Measurements from ENCODE around the gene ERLIN1.
A peak's percentile ranks its signal among the peaks of the same experiment; 100 is the strongest.

Gene ERLIN1

DNA sequence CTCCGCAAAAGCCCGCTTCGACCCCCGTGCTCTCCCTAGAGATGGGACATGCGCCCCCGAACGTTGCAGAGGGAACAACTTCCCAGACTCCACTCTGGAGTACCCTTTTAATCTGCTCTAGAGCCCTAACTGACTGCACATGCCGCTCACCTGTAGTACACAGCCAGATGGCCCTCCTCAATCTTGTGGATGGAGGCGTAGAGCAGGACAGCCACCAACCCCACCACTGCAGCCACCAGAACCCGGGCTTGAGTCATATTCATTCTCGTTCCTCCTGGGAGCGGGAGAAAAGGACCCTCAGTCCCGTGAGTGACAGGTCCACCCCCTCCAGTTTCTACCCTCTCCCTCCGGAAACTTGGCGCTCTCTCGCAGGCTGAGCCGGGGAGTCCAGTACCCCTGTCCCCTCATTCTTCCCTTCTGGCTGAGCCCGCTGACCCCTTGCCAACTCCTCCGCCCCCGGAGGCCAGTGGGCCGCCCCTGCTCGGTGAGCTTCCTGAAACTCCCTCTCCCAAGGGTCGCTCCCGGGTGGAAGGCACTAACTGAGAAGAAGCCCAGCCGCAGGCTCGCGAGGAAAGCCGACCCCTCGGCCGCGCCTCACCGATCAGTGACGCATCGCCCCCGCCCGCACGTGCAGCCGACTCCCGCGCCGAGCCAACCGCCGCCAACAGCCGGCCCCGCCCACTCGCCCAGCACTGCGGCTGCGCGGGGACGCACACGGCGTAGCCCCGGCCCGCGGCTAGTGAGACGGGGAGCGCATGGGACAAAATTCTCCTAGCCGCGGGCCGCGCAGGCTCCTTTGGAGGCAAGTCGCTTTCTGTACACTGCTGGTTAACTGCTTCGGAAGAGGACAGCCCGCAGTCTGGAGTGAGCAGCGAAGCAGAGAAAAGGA is at the start of gene ERLIN1:
Gene ERLIN1, minus strand, starts transcription at position 666 of the 889 bp plus-strand sequence. Its CDS starts 403 bp downstream, at position 263.
- DNase-seq: peak; percentile 91

DNA sequence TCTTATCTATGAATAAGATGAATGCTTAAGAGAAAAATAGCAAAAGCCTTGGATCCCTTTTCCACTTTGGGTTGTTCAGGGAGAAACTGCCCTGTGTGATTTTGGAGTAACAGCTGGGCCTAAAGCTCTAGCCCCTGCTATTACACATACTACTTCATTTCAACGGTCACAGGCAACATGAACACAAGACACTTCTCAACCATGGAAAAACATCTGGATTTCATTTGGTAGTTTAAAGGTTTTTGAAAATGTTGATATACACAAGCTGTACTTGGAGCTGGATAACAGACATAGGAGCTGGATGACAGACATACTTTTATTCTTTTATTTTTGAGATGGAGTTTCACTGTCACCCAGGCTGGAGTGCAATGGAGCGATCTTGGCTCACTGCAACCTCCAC is 46.3 kb upstream of the ERLIN1 start:
- DNase-seq: no peak

DNA sequence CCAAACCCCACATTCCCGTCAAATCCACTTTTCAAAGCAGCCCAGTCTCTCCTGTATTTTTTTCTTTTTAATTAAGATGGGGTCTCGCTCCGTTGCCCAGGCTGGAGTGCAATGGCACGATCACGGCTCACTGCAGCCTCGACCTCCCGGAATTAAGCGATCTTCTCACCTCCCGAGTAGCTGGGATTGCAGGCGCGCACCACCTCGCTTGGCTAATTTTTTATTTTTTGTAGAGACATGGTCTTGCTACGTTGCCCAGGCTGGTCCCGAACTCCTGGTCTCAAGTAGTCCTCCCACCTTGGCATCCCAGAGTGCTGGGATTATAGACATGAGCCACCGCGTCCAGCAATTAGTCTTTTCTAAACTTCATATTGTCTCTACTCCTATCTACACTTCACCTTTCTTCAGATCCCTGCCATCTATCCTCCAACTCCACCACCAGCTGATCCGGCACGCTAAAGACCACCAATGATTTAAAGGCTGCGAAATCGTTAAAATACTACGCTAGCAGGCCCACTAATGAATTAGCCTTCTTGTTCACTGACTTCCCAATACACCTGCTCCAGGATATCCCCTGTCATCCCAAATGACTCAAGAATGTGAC is 44.1 kb upstream of the ERLIN1 start:
- no peak for DNase-seq

DNA sequence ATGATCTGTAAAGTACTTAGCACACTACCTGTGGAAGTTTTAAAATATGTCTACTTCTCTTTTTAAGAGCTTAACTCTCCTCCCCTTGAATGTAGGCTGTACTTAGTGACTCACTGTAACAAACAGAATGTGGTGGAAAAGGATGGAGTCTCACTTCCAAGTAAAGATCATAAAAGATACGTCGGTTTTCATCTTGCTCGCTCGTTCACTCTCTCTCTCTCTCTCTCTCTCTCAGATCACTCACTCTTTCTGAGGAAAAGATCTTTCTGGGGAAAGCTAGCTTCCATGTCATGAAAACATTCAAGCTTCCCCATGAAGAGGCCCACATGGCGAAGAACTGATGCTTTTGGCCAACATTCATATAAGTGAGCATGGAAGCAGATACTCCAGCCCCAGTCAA is 38.0 kb upstream of the ERLIN1 start:
- no peak for DNase-seq

DNA sequence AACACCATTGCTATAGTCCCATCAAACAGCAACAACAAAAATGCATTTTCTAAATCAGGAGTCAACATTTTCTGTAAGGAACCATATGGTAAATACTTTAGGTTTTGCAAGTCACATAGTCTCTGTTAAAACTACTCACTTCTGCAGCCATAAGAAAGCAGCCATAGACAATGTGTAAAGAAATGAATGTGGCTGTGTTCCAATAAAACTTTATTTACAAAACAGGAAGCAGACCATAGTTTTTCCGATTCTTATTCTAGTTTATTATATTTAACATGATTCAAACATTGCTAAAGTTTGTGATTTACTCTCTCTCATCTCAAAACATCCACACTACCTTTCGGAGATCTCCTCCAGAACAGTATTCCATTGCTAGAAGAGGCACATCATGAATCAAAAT is 36.7 kb upstream of the ERLIN1 start:
- no peak for DNase-seq

DNA sequence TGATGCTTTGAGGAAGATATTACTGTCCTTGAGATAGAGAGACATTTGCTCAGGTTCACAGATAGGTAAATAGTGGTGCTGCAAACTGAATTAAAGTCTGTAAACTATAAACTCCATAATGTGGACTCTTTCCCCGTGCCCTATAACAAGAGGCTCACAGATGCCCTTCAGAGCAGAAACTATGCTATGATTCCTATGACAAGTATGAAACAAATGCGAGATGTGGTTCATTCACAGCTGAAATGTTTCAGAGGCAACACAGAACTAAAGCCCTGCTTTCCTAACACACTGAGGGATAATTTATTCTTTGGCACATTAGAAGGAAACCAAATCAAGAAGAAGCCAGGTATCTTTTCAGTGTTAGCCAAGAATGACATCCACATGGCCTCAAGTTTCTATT is 30.2 kb upstream of the ERLIN1 start:
- DNase-seq: no peak

DNA sequence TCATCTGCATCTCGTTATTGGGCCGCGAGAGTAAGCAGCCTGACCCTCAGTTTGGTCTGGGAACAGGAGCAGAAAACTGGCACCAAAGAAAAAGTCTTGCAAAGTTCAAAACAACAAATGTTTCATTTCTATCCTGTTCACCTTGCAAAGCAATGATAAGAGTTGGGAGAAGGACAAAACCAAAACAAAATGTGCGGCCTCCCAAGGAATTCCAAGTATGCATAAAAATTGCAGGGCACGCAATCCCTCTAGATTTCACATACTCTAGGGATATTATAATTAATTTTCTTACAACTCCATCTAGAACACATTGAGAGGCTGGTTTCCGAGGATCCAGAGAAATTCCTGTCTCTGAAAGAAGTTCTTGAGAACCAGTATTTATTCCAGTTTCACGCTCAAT is 23.5 kb upstream of the ERLIN1 start:
- no peak for DNase-seq

DNA sequence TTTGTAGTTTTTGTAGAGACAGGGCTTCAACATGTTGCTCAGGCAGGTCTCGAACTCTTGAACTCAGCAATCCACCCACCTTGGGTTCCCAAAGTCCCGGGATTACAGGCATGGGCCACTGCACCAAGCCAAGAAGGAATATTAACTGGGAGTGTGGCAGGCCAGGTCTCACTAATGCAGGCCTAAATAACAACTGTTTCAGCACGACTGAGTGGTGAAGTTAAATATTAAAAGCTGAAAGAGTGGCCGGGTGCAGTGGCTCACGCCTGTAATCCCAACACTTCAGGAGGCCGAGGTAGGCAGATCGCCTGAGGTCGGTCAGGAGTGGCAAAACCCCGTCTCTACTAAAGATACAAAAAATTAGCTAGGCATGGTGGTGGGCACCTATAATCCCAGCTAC is 22.4 kb upstream of the ERLIN1 start:
- no peak for DNase-seq

DNA sequence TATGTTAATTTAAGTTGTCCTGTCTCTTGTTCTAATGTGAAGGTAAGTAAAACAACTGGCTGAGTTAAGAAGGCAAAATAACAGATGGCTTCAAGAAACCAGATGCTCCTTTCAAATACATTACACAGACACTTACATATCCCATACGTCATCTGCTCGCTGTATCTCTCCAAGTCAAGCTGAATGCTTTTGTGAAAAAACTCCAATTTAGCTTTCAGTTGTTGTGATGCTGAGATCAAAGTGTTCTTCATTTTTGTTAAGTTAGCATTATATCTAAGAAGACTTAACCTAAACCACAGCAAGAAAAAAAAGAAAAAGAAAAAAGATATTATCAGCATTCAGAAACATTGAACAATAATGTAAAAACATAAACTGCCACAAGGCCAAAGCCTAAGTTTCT is 18.5 kb upstream of the ERLIN1 start:
- peak in 1 of 2 donors; percentile 18 for DNase-seq

DNA sequence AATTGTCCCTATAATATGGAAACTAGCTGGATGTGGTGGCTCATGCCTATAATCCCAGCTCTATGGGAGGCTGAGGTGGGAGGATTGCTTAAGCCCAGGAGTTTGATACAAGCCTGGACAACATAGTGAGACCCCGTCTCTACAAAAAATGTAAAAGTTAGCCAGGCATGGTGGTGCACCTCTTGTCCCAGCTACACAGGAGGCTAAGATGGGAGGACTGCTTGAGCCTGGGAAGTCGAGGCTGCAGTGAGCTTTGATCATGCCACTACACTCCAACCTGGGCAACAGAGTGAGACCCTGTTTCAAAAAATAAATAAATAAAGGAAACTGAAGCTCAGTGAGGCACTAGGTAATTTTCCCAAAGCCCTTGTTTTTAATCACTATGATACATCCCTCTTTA is 15.7 kb upstream of the ERLIN1 start:
- no peak for DNase-seq

DNA sequence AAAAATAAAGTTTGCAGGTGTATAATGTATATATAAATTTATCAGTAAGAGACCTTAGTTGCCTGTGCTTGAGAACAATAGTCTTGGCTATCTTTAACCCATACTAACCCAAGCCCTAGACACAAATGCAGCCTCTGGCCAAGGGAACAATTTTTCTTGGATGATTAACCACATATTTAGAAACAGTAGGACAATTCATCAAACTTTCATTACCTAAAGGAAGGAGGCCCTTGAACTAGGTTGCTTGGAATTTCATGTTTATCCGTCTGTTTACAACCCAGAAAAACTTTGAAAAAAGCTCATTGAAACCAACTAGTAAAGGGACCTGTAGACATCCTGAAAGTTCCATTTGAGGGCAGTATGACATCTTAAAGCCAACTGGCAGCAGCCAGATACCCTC is 8.9 kb upstream of the ERLIN1 start:
- no peak for DNase-seq

DNA sequence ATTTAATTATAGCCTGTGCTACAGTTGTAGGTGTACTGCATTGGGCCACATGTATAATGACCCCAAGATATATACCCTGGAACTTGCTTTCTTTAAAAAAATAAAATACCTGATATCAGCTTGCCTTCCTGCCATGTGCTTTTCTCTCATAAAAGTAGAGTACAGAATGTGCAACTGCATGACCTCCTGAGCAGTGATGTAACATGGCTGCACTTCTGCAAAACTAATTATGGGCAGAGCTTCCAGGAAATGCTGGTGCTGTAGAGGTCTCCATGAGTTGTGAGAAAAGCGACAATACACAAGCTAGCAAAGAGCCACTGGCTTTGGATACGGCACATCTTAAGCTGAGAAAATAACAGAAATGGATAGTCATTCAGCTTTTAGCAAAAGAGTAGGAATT is 6.5 kb upstream of the ERLIN1 start:
- peak in 1 of 2 donors; percentile 17 for DNase-seq

DNA sequence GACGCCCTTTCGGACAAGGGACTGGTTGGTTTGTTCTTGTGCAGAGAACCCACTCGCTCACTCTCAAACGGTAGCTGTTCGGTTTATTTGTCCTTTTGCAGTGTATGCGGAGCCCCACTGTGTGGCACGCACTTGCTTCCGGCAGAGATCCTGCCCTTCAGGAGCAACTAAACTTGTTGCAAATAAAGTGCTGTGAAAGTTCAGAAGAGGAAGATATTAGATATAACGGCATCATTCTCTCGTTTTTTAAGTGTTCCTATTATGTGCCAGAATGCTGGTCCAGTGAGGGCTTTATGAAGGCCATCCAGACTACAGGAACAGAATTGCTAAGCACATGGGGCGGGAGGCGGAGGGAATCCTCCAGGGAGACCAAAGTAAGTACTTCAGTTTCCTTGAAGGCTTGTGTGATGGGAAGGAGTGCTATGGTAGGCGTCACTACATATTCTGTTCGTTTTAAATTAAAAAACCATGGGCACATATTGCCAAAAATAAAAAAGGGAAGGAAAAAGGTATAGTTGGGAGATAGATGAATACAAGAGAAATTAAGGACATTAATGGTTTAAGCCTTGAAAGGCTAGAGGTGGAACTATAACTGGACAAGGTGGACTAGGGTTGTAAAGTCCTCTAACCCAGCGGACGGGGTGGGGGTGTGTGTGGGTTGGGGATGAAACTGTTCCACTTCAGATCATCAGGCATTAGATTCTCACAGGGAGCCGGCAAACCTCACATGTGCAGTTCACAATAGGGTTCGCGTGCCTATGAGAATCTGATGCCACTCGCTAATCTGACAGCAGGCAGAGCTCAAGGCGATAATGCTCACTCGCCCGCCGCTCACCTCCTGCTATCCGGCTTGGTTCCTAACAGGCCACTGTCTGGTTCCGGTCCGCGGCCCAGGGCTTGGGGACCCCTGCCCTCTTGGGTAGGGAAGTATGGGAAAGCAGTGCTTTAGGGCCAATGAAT is 704 bp upstream of the ERLIN1 start:
- no peak for DNase-seq

DNA sequence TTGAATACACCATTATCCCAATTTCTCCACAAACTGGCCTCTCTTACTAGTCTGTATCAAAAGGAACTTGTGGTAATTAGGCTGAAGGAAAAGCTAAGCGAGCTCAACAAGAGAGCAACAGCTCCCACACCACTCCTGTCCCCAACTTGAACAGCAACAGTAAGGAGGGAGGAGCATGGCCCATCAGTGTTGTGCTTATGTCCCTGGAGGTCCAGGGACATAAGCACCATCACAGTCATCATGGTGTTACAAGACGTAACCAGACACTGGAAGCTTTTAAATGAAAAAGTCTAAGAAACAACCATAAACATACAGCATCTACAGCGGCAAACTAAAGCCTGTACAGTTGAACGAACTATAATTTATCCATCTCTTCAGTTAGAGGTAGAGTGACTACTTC is 989 bp downstream of the ERLIN1 start:
- DNase-seq: no peak

DNA sequence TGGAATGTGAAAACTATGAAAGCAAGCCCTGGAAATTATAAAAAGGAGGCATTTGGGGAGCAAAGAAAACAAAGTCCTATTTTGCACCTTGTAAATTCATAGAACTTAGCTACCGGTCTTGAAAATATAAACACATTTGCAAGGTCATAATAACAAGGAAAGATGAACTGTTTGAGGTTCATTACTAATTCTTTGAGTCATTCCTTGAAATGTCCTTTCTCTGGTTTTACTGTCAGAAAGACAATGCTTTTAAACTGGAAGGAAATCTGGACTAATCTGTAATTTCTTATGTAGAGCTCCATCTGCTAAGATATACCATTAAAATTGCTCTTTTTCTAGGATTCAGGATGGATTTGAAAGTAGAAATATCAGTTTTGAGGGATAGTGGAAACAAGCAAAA is 1.4 kb downstream of the ERLIN1 start:
- DNase-seq: no peak

DNA sequence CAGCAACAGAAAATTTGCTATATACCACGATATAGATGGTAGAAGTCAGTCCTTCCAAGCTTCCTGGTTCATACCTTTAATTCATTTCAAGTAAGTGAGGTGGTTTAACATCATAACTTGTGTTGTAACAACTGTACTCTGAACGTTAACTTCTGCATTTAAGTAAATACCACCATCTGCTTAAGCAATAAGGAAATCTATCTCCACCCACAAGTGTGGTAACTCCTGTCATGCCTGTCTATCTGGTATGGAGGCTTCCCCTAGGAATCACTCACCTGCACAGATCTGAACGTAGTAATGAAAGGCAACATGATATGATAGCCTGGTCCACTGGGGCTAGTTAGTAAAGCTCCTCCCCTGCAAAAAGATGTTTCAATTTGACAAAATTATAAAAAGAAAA is 2.3 kb downstream of the ERLIN1 start:
- DNase-seq: no peak

DNA sequence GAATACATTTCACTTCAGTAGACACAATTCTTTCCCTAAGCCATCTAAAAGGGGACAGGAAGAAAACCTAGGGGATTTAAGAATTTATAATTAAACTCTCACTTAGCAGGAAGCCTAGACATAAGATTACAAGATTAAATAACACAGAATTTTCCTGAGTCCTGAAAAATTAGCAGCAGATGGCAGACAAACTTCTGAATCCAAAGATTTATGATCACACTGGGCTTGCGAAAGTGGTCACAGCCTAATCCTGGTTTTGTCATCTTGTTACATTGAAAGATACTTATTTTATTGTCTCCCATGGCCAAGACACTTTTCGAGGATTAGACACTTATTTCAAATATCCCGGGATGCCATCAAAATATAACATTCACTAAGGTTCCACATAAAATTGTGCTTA is 2.9 kb downstream of the ERLIN1 start:
- no peak for DNase-seq

DNA sequence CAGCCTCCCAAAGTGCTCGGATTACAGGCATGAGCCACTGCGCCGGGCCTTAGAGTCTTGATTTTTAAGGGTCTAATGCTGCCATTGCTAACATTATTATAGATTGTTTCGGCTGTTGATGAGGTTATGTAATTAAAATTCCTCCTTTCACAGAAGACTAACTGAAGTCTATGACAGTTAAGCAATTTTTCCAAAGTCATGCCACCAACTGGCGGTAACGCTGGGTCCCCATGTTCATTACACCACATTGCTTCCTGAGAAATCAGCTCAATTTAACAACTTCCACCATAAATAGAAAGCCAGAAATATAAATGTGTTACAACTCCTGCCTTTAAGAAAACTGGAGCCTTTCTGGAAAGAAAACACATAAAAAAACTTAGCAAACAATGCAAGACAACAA is 3.5 kb downstream of the ERLIN1 start:
- no peak for DNase-seq

DNA sequence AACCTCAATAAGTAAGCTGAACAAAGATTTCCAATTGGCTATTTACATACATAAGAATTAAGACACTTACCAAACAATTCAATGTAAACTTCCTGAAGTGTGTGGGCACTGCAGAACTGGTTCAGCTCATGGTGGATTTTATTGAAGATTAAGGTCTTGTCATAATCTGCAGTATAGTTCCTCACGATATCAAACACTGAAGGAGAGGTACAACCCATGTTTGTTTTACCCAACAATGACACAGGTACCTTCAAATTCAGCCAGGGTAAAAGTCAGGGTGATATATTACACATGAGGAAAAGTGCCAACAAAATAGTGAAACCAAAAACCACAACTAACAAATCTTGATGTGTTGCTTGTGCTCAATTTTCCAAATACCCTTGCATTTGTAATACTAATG is 10.0 kb downstream of the ERLIN1 start:
- DNase-seq: no peak

DNA sequence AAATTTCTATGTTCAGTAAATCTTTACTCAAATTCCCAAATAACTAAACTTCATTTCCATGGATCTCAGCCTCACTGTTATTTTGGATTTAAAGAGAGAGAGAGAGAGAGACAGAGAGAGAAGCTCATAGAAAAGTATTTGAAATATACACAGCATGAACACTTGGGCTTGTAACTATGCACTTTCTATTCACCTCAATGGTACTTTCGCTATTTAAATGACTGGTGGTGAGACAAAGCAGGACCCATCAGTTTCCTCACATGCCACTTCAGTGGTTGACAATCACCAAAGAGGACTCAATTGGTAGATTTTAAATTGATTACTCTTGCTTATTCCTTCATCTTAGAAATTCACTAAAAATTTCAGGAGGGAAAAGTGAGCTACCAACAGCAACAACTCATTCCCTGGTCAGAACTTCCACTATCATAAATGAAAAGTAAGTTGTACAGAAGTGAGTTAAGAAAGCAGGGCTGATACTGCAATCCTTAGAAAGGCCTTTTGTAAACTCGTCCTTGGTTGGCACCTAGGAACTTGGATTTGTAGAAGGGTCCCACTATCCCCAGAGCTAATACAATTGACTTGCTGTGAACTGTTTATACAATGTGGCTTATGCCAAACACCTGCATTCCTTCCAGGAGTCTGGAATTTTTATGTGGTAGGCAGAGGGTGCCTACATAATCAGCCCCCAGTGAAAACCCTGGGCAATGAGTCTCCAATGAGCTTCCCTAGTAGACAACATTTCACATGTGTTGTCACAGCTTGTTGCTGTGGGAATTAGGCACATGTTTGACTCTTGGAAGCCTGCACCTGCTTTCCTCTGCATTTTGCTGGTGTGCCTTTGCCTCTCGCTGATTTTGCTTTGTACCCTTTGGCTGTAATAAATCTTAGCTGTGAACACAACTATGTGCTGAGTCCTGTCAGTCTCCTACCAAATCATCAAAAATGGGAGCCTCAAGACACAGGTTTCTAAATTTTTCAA is 10.8 kb downstream of the ERLIN1 start:
- no peak for DNase-seq

DNA sequence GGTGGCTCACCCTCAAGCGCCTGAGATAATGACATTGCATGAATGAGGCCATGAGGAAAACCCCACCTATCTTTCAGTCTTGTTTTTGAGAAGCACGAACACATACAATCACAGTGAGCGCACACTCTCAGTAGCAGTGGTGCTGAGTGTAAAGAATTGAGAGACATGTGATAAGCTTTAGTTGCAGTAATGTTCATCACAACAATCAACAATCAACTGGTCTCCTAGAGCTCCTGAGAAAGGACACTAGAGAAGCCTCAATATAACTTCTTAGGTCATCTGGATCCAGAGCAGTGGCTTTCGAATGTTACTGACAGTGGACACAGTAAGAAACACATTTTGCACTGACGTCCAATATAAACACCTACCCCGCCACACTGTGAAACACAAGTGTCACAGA is 12.8 kb downstream of the ERLIN1 start:
- DNase-seq: no peak

DNA sequence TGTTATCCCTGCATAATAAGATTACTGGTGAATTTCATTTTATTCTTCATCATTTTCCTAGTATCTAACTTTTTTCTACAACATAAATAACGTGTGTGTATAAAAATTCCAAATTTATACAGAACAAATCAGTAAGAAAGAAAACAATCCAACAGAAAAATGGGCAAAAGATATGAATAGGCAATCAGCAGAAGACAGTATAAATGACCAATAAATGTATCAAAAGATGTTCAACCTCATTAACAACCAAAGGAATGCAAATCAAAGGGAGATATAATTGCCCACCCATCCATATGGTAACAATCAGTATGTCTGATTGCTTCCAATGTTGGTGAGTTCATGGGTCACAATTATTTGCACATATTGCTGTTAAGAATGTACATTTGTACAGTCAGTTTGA is 13.5 kb downstream of the ERLIN1 start:
- no peak for DNase-seq

All from CD4-positive, alpha-beta T cell treated with Interleukin-1 beta for 1 hour (primary cell).